Hepatocyte (in vitro differentiated cells): ENCODE data around the gene TENM4. TPM values are rescaled to one million over a fixed set of nuclear protein-coding genes. Genes with fewer than 3 reads are reported as not detected.

Source experiments
- DNase-seq: peaks from one replicate; pipeline ENCODE4 v3.0.0-alpha.2; 2016; ENCODE audit warnings: low spot score
- H2AFZ ChIP-seq: fragments of 200-600 bp; sonication (generic); 2 replicates; pipeline ENCODE4 v1.6.0; 2016; ENCODE audit warnings: antibody characterized with exemption, mild to moderate bottlenecking
- H3K27ac ChIP-seq: fragments of 200-600 bp; sonication (generic); 2 replicates; pipeline ENCODE4 v1.5.1; 2016; ENCODE audit warnings: mild to moderate bottlenecking
- H3K27me3 ChIP-seq: fragments of 200-600 bp; sonication (generic); 2 replicates; pipeline ENCODE4 v1.6.1; 2016
- H3K36me3 ChIP-seq: fragments of 200-600 bp; sonication (generic); replicated peaks from 2 replicates; pipeline ENCODE4 v1.5.1; 2016; ENCODE audit warnings: low read depth; ENCODE audit not compliant: insufficient read depth
- H3K4me1 ChIP-seq: fragments of 200-600 bp; sonication (generic); 2 replicates; pipeline ENCODE4 v1.5.1; 2016; ENCODE audit warnings: mild to moderate bottlenecking, moderate library complexity; ENCODE audit not compliant: insufficient read depth
- H3K4me2 ChIP-seq: fragments of 200-600 bp; sonication (generic); 2 replicates; pipeline ENCODE4 v1.6.0; 2016
- H3K4me3 ChIP-seq: fragments of 200-600 bp; sonication (generic); 2 replicates; pipeline ENCODE4 v1.5.1; 2016; ENCODE audit warnings: mild to moderate bottlenecking
- H3K79me2 ChIP-seq: fragments of 200-600 bp; sonication (generic); 2 replicates; pipeline ENCODE4 v1.6.0; 2017; ENCODE audit warnings: mild to moderate bottlenecking
- H3K9me2 ChIP-seq: fragments of 200-600 bp; sonication (generic); replicated peaks from 2 replicates; pipeline ENCODE4 v1.6.0; 2017; ENCODE audit warnings: mild to moderate bottlenecking; ENCODE audit not compliant: insufficient read depth
- H3K9me3 ChIP-seq: fragments of 200-600 bp; sonication (generic); 2 replicates; pipeline ENCODE4 v1.5.1; 2016; ENCODE audit warnings: low read depth, mild to moderate bottlenecking
- H4K20me1 ChIP-seq: fragments of 200-600 bp; sonication (generic); 2 replicates; pipeline ENCODE4 v1.6.0; 2016; ENCODE audit warnings: mild to moderate bottlenecking; ENCODE audit not compliant: insufficient read depth, poor library complexity, severe bottlenecking
- EZH2 ChIP-seq: fragments of 200-600 bp; sonication (generic); IDR thresholded peaks from 2 replicates; pipeline ENCODE4 v1.6.1; 2016; ENCODE audit warnings: antibody characterized with exemption, mild to moderate bottlenecking, borderline replicate concordance
- EZH2phosphoT487 ChIP-seq: fragments of 200-600 bp; sonication (generic); IDR thresholded peaks from one replicate; pipeline ENCODE4 v1.6.1; 2018; ENCODE audit warnings: antibody characterized with exemption, mild to moderate bottlenecking, low read depth, moderate library complexity; ENCODE audit not compliant: unreplicated experiment, severe bottlenecking
- WGBS: methylation state at CpG from one replicate; pipeline ENCODE4 v1.1.6; 2016; ENCODE audit warnings: low lambda C conversion rate; ENCODE audit errors: missing lambda C conversion rate; 5-methylcytosine and 5-hydroxymethylcytosine counted together
- polyA plus RNA-seq: library from polyadenylated mRNA; unstranded; fragments of >200 nt; fragmentation: Nextera tagmentation; extraction: Ambion mirVana; gene quantifications from 2 replicates; pipeline ENCODE4 v1.2.1, GENCODE V29; 2016
- total RNA-seq: library from RNA; depleted of rRNA; stranded (reverse); fragments of >200 nt; gene quantifications from 2 replicates; pipeline ENCODE4 v1.2.3, GENCODE V29; 2014
- TF ChIP-seq, protein P1 (sequence below): fragments of 200-600 bp; sonication (generic); IDR thresholded peaks from 2 replicates; pipeline ENCODE4 v1.5.1; 2016; ENCODE audit warnings: antibody characterized with exemption, mild to moderate bottlenecking; ENCODE audit not compliant: poor library complexity

TENM4 gene
- total and polyA plus RNA-seq, 2 experiments from 2014 or later, result 18.4 to 18.7 TPM

DNA sequence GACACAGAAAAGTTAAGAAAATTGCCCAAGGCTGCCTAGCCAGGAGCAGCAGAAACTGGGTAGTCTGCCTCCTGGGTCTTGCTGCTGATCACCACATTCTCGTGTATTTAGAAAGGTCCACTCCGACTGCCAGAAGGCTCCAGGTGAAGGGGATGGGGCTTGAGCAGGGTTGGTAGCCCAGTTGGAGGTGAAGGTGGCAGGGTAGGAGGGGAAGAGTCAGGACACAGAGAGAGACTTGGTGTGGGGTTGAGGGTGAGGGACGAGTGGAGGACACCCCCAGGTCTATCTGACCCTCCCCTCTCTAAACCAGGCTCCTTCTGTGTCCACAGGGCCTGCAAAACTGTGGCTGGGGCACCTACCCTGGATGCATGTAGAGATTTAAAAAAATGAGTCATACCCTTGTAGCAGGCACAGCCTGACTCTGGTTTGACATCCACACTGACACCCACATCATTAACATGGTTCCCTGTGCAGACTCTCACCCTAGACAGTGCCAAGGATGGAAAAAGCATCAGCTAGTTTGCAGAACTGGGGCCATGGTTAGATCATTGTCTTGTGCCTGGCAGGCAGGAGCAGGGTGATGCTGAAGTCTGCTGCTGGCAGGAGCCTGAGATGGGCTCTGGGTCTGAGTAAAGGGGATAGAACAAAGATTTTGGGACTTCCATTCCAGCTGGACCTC, 273.2 kb downstream of the TENM4 start:
- Histone ChIP-seq H3K27ac (no peak overlapping the region), H3K4me1 (no peaks in the 10 kb centered on the region), H2AFZ (no peak overlapping the region), H3K9me3 (no peaks in the 10 kb centered on the region), H3K4me3 (no peak overlapping the region), H3K79me2 (no peaks in the 10 kb centered on the region), H3K27me3 (no peaks in the 10 kb centered on the region), H3K9me2 (no peaks in the 10 kb centered on the region), H4K20me1 (no peaks in the 10 kb centered on the region), H3K4me2 (no peak overlapping the region), H3K36me3 (no peaks in the 10 kb centered on the region)
- no peak for DNase-seq
- TF ChIP-seq EZH2 (no peak), EZH2phosphoT487 (no peak)
- TF ChIP-seq, protein P1, sequence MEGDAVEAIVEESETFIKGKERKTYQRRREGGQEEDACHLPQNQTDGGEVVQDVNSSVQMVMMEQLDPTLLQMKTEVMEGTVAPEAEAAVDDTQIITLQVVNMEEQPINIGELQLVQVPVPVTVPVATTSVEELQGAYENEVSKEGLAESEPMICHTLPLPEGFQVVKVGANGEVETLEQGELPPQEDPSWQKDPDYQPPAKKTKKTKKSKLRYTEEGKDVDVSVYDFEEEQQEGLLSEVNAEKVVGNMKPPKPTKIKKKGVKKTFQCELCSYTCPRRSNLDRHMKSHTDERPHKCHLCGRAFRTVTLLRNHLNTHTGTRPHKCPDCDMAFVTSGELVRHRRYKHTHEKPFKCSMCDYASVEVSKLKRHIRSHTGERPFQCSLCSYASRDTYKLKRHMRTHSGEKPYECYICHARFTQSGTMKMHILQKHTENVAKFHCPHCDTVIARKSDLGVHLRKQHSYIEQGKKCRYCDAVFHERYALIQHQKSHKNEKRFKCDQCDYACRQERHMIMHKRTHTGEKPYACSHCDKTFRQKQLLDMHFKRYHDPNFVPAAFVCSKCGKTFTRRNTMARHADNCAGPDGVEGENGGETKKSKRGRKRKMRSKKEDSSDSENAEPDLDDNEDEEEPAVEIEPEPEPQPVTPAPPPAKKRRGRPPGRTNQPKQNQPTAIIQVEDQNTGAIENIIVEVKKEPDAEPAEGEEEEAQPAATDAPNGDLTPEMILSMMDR, result no peak
- WGBS, result 86% methylated on average over 3 of the region's 3 CpGs

DNA sequence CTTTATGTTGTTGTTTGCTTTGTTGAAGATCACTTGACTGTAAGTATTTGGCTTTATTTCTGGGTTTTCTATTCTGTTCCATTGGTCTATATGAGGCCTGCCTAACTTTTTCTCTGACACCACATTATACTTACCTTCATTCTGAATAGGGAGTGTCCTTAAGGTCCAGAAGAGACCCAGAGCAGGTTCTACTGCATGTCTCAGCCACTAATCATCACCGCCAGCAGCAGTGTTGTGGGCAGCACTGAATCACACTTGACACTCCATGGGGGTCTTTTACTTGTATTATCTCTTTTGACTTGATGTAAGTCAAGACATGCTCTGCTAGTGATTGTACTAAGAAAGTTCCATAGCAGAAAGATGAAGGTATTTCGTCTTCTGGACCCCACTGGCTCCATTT, 274.9 kb downstream of the TENM4 start:
- Histone ChIP-seq H3K79me2 (no peaks in the 10 kb centered on the region), H3K4me3 (no peak overlapping the region), H3K9me3 (no peaks in the 10 kb centered on the region), H4K20me1 (no peaks in the 10 kb centered on the region), H3K27me3 (no peaks in the 10 kb centered on the region), H3K9me2 (no peaks in the 10 kb centered on the region), H3K4me1 (no peaks in the 10 kb centered on the region), H3K27ac (no peak overlapping the region), H3K36me3 (no peaks in the 10 kb centered on the region), H3K4me2 (no peak overlapping the region), H2AFZ (no peak overlapping the region)
- no peak for DNase-seq
- TF ChIP-seq EZH2phosphoT487 (no peak), EZH2 (no peak)
- TF ChIP-seq, protein P1, result no peak
- WGBS, result 91% methylated on average over 2 of the region's 2 CpGs

DNA sequence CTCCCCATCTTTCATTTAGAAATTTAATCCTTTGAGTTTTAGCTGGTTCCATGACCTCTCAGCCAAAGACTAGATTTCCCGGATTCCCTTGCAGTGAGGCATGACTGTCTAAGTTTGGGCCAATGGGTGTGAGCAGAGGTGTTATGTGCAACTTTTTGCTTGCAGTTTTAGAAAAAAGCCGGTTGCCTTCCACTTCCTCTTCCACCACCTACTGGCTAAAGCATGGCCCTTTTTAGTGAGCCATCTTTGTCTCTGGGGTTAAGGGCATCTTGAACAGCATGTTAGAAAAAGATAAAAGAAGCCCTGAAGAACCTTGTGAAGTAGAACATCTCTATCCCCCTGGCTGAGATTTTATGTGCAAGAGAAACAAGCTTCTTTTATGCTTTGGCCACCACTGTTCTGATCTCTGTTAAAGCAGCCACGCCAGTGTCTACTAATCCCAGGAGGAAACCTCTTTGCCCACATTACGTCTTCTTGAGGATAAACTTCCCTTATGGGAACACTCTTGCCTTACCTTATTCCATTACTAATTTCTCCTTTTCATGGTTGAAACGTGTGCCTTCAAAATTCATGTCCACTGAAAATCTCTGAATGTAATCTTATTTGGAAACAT, 279.9 kb downstream of the TENM4 start:
- Histone ChIP-seq H3K27ac (no peak overlapping the region), H3K36me3 (no peaks in the 10 kb centered on the region), H3K27me3 (no peaks in the 10 kb centered on the region), H3K9me3 (no peaks in the 10 kb centered on the region), H3K9me2 (no peaks in the 10 kb centered on the region), H3K4me3 (no peak overlapping the region), H4K20me1 (no peaks in the 10 kb centered on the region), H3K79me2 (no peaks in the 10 kb centered on the region), H3K4me2 (no peak overlapping the region), H2AFZ (no peak overlapping the region), H3K4me1 (no peaks in the 10 kb centered on the region)
- peak; percentile 42 for DNase-seq
- TF ChIP-seq, protein P1, result peak; percentile 52
- no peak for TF ChIP-seq EZH2
- no peak for TF ChIP-seq EZH2phosphoT487
- 66% methylated on average over 5 of the region's 5 CpGs for WGBS
